ENCODE results near the gene MBD4.
A peak's percentile ranks its signal among the peaks of the same experiment; 100 is the strongest.
"Not testable (repeated sequence)": the region's sequence is repeated elsewhere in the genome, so short reads cannot be mapped to it uniquely, and the experiment has no call there.

Gene MBD4

GRCh38 chr3:129402616-129403015 is 37.1 kb downstream of the MBD4 start:
- ChIA-PET CTCF (interaction anchor here (1.3 to 2.1 kb wide), 3 partner anchors 10 to 32 kb away, joined by 3 to 5 read pairs (median 5); no protein-coding TSS in a partner anchor), POLR2A (no interaction called here)
- DNase-seq (ENCODE audit: extremely low spot score), result no peak
- no peak for TF ChIP-seq CTCF (IDR thresholded peaks at IDR 0.05; ENCODE audit: control extremely low read depth, extremely low read depth, low read depth, missing control alignments)

- POLR2A ChIA-PET, result no interaction called here
- CTCF ChIA-PET, result interaction anchor here (1.2 to 2.1 kb wide), 3 partner anchors 9 to 32 kb away, joined by 3 to 5 read pairs (median 3); partner anchors contain the start of gene EFCAB12
These were observed 37.5 kb downstream of the MBD4 start for GRCh38 chr3:129402210-129402609.

GRCh38 chr3:129399895-129400357 is 39.8 kb downstream of the MBD4 start:
- ChIA-PET POLR2A (interaction anchor here (0.6 to 1.2 kb wide), 7 partner anchors 9 to 87 kb away, joined by 3 to 5 read pairs (median 4); partner anchors contain the start of genes EFCAB12, IFT122 and MBD4), CTCF (interaction anchor here (0.7 to 2.9 kb wide), 17 partner anchors 10 to 84 kb away, joined by 3 to 21 read pairs (median 5); partner anchors contain the start of genes EFCAB12, IFT122 and MBD4)
- TF ChIP-seq CTCF (IDR thresholded peaks at IDR 0.05; ENCODE audit: control extremely low read depth, extremely low read depth, low read depth, missing control alignments), result no peak
- DNase-seq (ENCODE audit: extremely low spot score), result no peak

More at GRCh38 chr3:129402210-129402609, 37.5 kb downstream of the MBD4 start:
- no peak for TF ChIP-seq CTCF (IDR thresholded peaks at IDR 0.05; ENCODE audit: control extremely low read depth, extremely low read depth, low read depth, missing control alignments)
- DNase-seq (ENCODE audit: extremely low spot score), result no peak

GRCh38 chr3:129399145-129399894 is 40.4 kb downstream of the MBD4 start:
- CTCF ChIA-PET, result interaction anchor here (0.7 to 2.9 kb wide), 20 partner anchors 10 to 85 kb away, joined by 3 to 21 read pairs (median 4); partner anchors contain the start of genes EFCAB12, IFT122 and MBD4
- peak; percentile 84 for DNase-seq (ENCODE audit: extremely low spot score)
- POLR2A ChIA-PET, result interaction anchor here (0.6 to 1.2 kb wide), 6 partner anchors 10 to 87 kb away, joined by 3 to 5 read pairs (median 4); partner anchors contain the start of genes EFCAB12, IFT122 and MBD4
- peak; percentile 78 for TF ChIP-seq CTCF (IDR thresholded peaks at IDR 0.05; ENCODE audit: control extremely low read depth, extremely low read depth, low read depth, missing control alignments)

GRCh38 chr3:129398803-129399144 is 41.0 kb downstream of the MBD4 start:
- no peak for TF ChIP-seq CTCF (IDR thresholded peaks at IDR 0.05; ENCODE audit: control extremely low read depth, extremely low read depth, low read depth, missing control alignments)
- ChIA-PET POLR2A (no interaction called here), CTCF (interaction anchor here (0.7 to 2.9 kb wide), 5 partner anchors 11 to 85 kb away, joined by 3 to 21 read pairs (median 6); partner anchors contain the start of genes IFT122 and MBD4)
- no peak for DNase-seq (ENCODE audit: extremely low spot score)

GRCh38 chr3:129393760-129394564 is 45.8 kb downstream of the MBD4 start:
- POLR2A ChIA-PET; CTCF ChIA-PET; DNase-seq (ENCODE audit: extremely low spot score): not testable (repeated sequence)

Data from GM10248 (cell line).